ENCODE data around the gene C11orf58.

Gene C11orf58

DNA sequence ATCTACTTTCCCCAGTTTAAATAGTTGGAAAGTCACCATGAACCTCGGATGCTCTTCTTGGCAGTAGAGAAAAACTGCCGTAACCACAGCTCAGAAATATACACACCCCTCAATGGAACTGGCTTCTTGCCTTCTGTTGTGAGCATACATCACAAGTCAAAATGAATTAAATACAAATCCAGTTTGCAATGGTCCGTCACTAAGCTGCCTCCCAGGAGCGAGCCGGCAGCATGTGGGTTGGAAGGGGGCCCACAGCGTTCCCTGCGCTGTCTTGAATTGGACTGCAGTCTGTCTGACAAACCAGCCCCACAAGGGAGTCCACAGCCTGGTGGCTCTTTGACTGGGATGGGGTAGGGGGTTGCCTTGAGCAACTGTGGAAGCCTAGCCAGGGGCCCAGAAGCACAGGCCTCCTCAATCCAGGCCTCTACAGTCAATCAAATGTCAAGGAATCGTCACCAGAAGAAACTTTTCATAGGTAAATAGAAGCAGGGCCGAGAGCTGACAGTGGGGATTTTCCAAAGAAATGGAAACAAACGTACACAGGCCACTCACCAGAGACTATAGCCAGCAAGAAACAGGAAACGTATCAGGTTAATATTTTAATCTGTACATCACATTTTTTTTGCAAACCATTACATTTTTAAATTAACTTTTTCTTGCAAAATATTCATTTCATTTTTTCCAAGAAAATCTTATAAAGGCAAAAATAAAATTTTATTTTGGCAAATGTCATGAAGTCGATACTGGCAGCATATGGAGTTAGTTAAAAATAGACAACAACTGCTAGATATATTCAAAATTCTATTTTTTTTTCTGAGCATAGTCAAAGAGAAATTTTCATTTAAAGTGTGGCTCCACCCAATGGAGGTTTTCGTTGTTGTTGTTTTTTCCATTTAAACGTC lies 38.5 kb downstream of the C11orf58 start:
- Histone ChIP-seq H3K9me3 (ENCODE audit: control insufficient read depth, insufficient read depth, low read length) (no peaks in the 10 kb centered on the region), H3K79me2 (ENCODE audit: control insufficient read depth, low read length) (no peaks in the 10 kb centered on the region), H3K9me2 (replicated peaks; ENCODE audit: control insufficient read depth, low read length) (no peaks in the 10 kb centered on the region), H4K20me1 (ENCODE audit: control insufficient read depth, insufficient read depth, low read depth, low read length) (no peaks in the 10 kb centered on the region), H3K27ac (ENCODE audit: low read depth, low read length) (no peak overlapping the region), H3F3A (ENCODE audit: control insufficient read depth, insufficient read depth) (no peaks in the 10 kb centered on the region), H3K27me3 (ENCODE audit: control insufficient read depth, low read length) (peaks cover 3% of the 10 kb centered on the region; the same call in 1 of the 2 replicates), H3K4me2 (ENCODE audit: low read length) (no peak overlapping the region), H3K36me3 (ENCODE audit: control insufficient read depth, low read length) (no peaks in the 10 kb centered on the region), H3K4me3 (ENCODE audit: low read length) (no peak overlapping the region), H3K4me1 (ENCODE audit: control insufficient read depth, low read length) (no peaks in the 10 kb centered on the region)
- TF ChIP-seq, protein P1, sequence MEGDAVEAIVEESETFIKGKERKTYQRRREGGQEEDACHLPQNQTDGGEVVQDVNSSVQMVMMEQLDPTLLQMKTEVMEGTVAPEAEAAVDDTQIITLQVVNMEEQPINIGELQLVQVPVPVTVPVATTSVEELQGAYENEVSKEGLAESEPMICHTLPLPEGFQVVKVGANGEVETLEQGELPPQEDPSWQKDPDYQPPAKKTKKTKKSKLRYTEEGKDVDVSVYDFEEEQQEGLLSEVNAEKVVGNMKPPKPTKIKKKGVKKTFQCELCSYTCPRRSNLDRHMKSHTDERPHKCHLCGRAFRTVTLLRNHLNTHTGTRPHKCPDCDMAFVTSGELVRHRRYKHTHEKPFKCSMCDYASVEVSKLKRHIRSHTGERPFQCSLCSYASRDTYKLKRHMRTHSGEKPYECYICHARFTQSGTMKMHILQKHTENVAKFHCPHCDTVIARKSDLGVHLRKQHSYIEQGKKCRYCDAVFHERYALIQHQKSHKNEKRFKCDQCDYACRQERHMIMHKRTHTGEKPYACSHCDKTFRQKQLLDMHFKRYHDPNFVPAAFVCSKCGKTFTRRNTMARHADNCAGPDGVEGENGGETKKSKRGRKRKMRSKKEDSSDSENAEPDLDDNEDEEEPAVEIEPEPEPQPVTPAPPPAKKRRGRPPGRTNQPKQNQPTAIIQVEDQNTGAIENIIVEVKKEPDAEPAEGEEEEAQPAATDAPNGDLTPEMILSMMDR (IDR thresholded peaks at IDR 0.05; ENCODE audit: low read depth, low read length, poor library complexity, severe bottlenecking) = no peak
- TF ChIP-seq EZH2phosphoT487 (IDR thresholded peaks at IDR 0.05; ENCODE audit: borderline replicate concordance, low read length) = no peak

GRCh38 chr11:16777613-16777975 lies 39.1 kb downstream of the C11orf58 start:
- Histone ChIP-seq H4K20me1 (ENCODE audit: control insufficient read depth, insufficient read depth, low read depth, low read length) (no peaks in the 10 kb centered on the region), H3K4me3 (ENCODE audit: low read length) (no peak overlapping the region), H3K79me2 (ENCODE audit: control insufficient read depth, low read length) (no peaks in the 10 kb centered on the region), H3K27ac (ENCODE audit: low read depth, low read length) (no peak overlapping the region), H3K4me1 (ENCODE audit: control insufficient read depth, low read length) (no peaks in the 10 kb centered on the region), H3K9me3 (ENCODE audit: control insufficient read depth, insufficient read depth, low read length) (no peaks in the 10 kb centered on the region), H3K36me3 (ENCODE audit: control insufficient read depth, low read length) (no peaks in the 10 kb centered on the region), H3K27me3 (ENCODE audit: control insufficient read depth, low read length) (peaks cover 3% of the 10 kb centered on the region; the same call in 1 of the 2 replicates), H3F3A (ENCODE audit: control insufficient read depth, insufficient read depth) (no peaks in the 10 kb centered on the region), H3K4me2 (ENCODE audit: low read length) (no peak overlapping the region), H3K9me2 (replicated peaks; ENCODE audit: control insufficient read depth, low read length) (no peaks in the 10 kb centered on the region)
- TF ChIP-seq, protein P1 (IDR thresholded peaks at IDR 0.05; ENCODE audit: low read depth, low read length, poor library complexity, severe bottlenecking) = no peak
- no peak for TF ChIP-seq EZH2phosphoT487 (IDR thresholded peaks at IDR 0.05; ENCODE audit: borderline replicate concordance, low read length)

GRCh38 chr11:16778286-16778685 lies 39.8 kb downstream of the C11orf58 start:
- H3F3A ChIP-seq (ENCODE audit: control insufficient read depth, insufficient read depth) = no peaks in the 10 kb centered on the region
- H3K36me3 ChIP-seq (ENCODE audit: control insufficient read depth, low read length) = no peaks in the 10 kb centered on the region
- H3K9me2 ChIP-seq (replicated peaks; ENCODE audit: control insufficient read depth, low read length) = no peaks in the 10 kb centered on the region
- no peaks in the 10 kb centered on the region for H3K79me2 ChIP-seq (ENCODE audit: control insufficient read depth, low read length)
- peaks cover 3% of the 10 kb centered on the region; the same call in 1 of the 2 replicates for H3K27me3 ChIP-seq (ENCODE audit: control insufficient read depth, low read length)
- no peaks in the 10 kb centered on the region for H4K20me1 ChIP-seq (ENCODE audit: control insufficient read depth, insufficient read depth, low read depth, low read length)
- TF ChIP-seq, protein P1 (IDR thresholded peaks at IDR 0.05; ENCODE audit: low read depth, low read length, poor library complexity, severe bottlenecking) = no peak
- TF ChIP-seq EZH2phosphoT487 (IDR thresholded peaks at IDR 0.05; ENCODE audit: borderline replicate concordance, low read length) = no peak
- H3K4me3 ChIP-seq (ENCODE audit: low read length) = no peak overlapping the region
- no peak overlapping the region for H3K27ac ChIP-seq (ENCODE audit: low read depth, low read length)
- no peak overlapping the region for H3K4me2 ChIP-seq (ENCODE audit: low read length)
- no peaks in the 10 kb centered on the region for H3K4me1 ChIP-seq (ENCODE audit: control insufficient read depth, low read length)
- H3K9me3 ChIP-seq (ENCODE audit: control insufficient read depth, insufficient read depth, low read length) = no peaks in the 10 kb centered on the region

Data from DOHH2 (cell line).